ENCODE measurements around the gene TRABD2B.

TRABD2B gene

GRCh38 chr1:47712596-47713299 is 284.4 kb downstream of the TRABD2B start:
- DNase-seq: no peak

GRCh38 chr1:47711848-47712492 is 285.2 kb downstream of the TRABD2B start:
- no peak for DNase-seq

DNA sequence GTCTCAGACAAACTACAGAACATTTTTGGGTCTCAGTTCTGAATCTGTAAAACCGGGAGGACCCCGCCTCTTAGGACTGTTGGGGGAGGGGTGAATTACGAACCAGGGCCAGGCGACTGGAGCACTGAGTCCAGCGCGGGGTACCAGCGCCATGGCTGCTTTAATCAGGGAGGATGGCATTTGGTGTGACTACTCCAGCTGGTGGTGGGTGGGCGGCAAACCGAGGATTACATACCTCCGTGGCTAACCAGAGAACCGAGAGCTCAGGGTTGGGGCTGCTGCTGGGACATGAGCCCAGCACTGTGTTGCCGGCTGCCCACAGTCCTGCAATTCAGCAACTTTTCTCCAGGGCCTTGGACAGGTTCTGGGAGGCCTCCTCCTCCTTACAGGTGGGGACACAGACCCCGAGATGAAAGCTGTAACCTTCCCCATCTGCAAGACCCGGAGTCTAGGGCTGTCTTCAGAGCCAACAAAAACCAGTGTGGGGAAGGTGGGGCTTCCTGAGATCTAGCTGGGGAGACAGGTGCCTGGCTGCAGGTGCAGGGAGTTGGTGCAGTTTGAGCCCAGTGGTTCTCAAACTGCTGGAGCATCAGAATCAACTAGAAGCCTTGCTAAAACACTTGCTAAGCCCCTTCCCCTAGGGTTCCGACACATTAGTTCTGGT is 285.9 kb downstream of the TRABD2B start:
- DNase-seq: no peak

Data from NCI-H1092 treated with DMSO at 0.1 percent for 48 hours (cell line).